ENCODE data around the gene FBXW9.

DNA sequence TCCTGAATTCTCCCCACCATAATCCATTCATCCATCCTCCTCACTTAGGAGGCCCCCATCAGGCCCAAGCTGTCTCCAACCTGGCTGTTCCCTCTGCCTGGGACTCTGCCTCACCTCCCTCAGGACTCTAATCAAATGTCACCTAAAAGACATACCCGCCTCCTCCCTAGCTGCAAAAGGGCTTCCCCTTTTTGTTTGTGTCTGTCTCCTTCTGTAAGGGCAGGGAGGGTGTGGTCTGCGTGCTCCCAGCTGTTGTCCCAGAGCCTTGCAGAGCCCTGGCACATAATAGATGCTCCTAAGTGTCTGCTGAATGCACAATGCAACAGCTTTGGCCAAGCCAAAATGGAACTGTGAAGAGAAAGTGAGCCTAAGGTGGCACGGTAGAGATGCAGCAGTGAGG lies 33.6 kb upstream of the FBXW9 start:
- TF ChIP-seq, protein P1, sequence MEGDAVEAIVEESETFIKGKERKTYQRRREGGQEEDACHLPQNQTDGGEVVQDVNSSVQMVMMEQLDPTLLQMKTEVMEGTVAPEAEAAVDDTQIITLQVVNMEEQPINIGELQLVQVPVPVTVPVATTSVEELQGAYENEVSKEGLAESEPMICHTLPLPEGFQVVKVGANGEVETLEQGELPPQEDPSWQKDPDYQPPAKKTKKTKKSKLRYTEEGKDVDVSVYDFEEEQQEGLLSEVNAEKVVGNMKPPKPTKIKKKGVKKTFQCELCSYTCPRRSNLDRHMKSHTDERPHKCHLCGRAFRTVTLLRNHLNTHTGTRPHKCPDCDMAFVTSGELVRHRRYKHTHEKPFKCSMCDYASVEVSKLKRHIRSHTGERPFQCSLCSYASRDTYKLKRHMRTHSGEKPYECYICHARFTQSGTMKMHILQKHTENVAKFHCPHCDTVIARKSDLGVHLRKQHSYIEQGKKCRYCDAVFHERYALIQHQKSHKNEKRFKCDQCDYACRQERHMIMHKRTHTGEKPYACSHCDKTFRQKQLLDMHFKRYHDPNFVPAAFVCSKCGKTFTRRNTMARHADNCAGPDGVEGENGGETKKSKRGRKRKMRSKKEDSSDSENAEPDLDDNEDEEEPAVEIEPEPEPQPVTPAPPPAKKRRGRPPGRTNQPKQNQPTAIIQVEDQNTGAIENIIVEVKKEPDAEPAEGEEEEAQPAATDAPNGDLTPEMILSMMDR (IDR thresholded peaks at IDR 0.05) = no peak
- TF ChIP-seq POLR2A (IDR thresholded peaks at IDR 0.05) = no peak
